Vagina (tissue), 2 donors: Measurements from ENCODE around the gene EHD2. TPM values are rescaled to one million over a fixed set of nuclear protein-coding genes. Genes with fewer than 3 reads are reported as not detected.
A peak's percentile ranks its signal among the peaks of the same experiment; 100 is the strongest.
"Not testable (repeated sequence)": the region's sequence is repeated elsewhere in the genome, so short reads cannot be mapped to it uniquely, and the experiment has no call there.

Experiments
- DNase-seq, 2 donors: peaks; one replicate each; pipeline ENCODE4 v3.0.0-alpha.2; 2017; ENCODE audit errors: extremely low spot score in 2 of 2
- H3K27ac ChIP-seq: fragments of 200-600 bp; sonication (generic); one replicate; pipeline ENCODE4 v1.5.1; 2019
- H3K27me3 ChIP-seq: fragments of 200-600 bp; sonication (generic); one replicate; pipeline ENCODE4 v1.5.1; 2019
- H3K36me3 ChIP-seq, 2 donors: fragments of 200-600 bp; sonication (generic); one replicate each; pipeline ENCODE4 v1.5.1; 2017 to 2019
- H3K4me1 ChIP-seq: fragments of 200-600 bp; sonication (generic); one replicate; pipeline ENCODE4 v1.5.1; 2019
- H3K4me3 ChIP-seq, 2 donors: fragments of 200-600 bp; sonication (generic); 1 replicate in 1 of 2; 2 replicates in 1 of 2; pipeline ENCODE4 v1.5.1; 2016 to 2019
- H3K9me3 ChIP-seq: fragments of 200-600 bp; sonication (generic); one replicate; pipeline ENCODE4 v1.5.1; 2019
- POLR2A ChIP-seq, 2 donors: fragments of 450-650 bp; IDR thresholded peaks; one replicate each; pipeline ENCODE4 v1.6.1; 2017; ENCODE audit warnings: antibody characterized with exemption in 2 of 2, mild to moderate bottlenecking in 2 of 2, moderate library complexity in 2 of 2
- POLR2AphosphoS5 ChIP-seq, 2 donors: sonication (generic); formaldehyde crosslinking; IDR thresholded peaks; one replicate each; pipeline ENCODE4 v1.9.0; 2017; ENCODE audit warnings: antibody characterized with exemption in 2 of 2, mild to moderate bottlenecking in 2 of 2, low read depth in 1 of 2; ENCODE audit not compliant: insufficient read depth in 1 of 2
- intact Hi-C: fragments of 100-400 bp; cut with DNase I; formaldehyde crosslinking; loops from one replicate; pipeline ENCODE4 v1.15.1; 2023
- total RNA-seq: library from RNA; depleted of rRNA; stranded (reverse); fragments of >200 nt; gene quantifications from one replicate; pipeline ENCODE4 v1.2.3, GENCODE V29; 2016
- TF ChIP-seq, protein P1 (sequence below), 3 experiments: fragments of 450-650 bp in 2 of 3; fragments of 200-600 bp in 1 of 3; sonication (generic) in 1 of 3; IDR thresholded peaks; one replicate each; pipeline ENCODE4 v1.5.1; 2017 to 2019; ENCODE audit warnings: antibody characterized with exemption in 3 of 3, mild to moderate bottlenecking in 2 of 3, moderate library complexity in 2 of 3

The EHD2 gene
- total RNA-seq, 1 donor from 2014 or later: 125 TPM

DNA sequence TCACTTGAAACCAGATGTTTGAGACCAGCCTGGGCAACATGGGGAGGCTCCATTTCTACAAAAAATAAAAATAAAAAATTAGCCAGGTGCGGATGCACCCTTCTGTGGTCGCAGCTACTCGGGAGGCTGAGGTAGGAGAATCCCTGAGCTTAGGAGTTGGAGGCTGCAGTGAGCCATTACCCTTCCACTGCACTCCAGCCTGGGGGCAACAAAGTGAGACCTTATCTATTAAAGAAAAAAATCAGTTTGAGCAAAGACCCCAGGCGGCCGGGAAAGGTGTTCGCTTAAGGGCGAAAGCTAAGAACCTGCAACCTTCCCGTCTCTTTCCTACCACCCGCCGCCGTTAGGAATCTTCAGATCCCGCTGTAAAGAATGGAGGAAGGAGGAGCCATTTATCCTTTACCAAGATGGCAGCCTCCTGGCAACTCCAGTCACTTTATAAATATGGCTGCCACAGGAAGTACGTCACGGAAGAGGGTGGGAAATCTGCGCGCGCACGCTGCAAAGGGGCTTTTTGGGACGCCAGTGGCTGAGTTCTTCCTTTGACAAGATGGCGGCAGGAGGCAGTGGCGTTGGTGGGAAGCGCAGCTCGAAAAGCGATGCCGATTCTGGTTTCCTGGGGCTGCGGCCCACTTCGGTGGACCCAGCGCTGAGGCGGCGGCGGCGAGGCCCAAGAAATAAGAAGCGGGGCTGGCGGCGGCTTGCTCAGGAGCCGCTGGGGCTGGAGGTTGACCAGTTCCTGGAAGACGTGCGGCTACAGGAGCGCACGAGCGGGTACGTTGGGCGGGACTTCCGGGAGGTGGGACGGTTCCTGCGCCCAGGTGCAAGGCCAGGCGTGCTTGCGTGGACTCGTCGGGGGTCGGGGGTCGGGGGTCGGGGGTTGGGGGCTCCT, 32.0 kb downstream of the EHD2 start, which contains the start of gene NOP53:
Gene NOP53 (plus strand): TSS at position 537 of the 892 bp plus-strand sequence. CDS start 14 bp downstream, at position 551.
- TF ChIP-seq POLR2AphosphoS5 (IDR thresholded peaks at IDR 0.05; ENCODE audit: insufficient read depth in 1 of 2, low read depth in 1 of 2): peak; percentile 96 to 100
- TF ChIP-seq POLR2A (IDR thresholded peaks at IDR 0.05): peak in 1 of 2 donors; percentile 50
- TF ChIP-seq, protein P1, sequence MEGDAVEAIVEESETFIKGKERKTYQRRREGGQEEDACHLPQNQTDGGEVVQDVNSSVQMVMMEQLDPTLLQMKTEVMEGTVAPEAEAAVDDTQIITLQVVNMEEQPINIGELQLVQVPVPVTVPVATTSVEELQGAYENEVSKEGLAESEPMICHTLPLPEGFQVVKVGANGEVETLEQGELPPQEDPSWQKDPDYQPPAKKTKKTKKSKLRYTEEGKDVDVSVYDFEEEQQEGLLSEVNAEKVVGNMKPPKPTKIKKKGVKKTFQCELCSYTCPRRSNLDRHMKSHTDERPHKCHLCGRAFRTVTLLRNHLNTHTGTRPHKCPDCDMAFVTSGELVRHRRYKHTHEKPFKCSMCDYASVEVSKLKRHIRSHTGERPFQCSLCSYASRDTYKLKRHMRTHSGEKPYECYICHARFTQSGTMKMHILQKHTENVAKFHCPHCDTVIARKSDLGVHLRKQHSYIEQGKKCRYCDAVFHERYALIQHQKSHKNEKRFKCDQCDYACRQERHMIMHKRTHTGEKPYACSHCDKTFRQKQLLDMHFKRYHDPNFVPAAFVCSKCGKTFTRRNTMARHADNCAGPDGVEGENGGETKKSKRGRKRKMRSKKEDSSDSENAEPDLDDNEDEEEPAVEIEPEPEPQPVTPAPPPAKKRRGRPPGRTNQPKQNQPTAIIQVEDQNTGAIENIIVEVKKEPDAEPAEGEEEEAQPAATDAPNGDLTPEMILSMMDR (IDR thresholded peaks at IDR 0.05): peak in 1 of 3 experiments; percentile 15
- intact Hi-C loops: no loop called here
- DNase-seq: peak in 1 of 2 donors; percentile 99
- Histone ChIP-seq H3K36me3 (peaks cover 0 to 52% of the 10 kb centered on the region in 2 donors), H3K4me3 (peak within 1 kb of the TSS; percentile 74 to 89), H3K27ac (peak within 1 kb of the TSS; percentile 99), H3K9me3 (no peaks in the 10 kb centered on the region), H3K27me3 (no peaks in the 10 kb centered on the region), H3K4me1 (peaks cover 63% of the 10 kb centered on the region)

DNA sequence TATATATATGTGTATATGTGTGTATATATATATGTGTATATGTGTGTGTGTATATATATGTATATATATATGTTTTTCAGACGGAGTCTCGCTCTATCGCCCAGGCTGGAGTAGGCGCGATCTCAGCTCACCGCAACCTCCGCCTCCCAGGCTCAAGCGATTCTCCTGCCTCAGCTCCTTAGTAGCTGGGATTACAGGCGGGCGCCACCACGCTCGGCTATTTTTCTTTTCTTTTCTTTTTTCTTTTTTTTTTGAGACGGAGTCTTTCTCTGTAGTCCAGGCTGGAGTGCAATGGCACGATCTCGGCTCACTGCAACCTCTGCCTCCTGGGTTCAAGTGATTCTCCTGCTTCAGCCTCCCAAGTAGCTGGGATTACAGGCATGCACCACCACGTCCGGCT, 32.9 kb downstream of the EHD2 start:
- H3K4me1 ChIP-seq: peaks cover 63% of the 10 kb centered on the region
- H3K27me3 ChIP-seq, intact Hi-C loops, H3K9me3 ChIP-seq, DNase-seq: not testable (repeated sequence)
- peaks cover 0 to 52% of the 10 kb centered on the region in 2 donors for H3K36me3 ChIP-seq
- peak overlapping the region; percentile 99 for H3K27ac ChIP-seq
- peak overlapping the region; percentile 74 to 89 for H3K4me3 ChIP-seq

DNA sequence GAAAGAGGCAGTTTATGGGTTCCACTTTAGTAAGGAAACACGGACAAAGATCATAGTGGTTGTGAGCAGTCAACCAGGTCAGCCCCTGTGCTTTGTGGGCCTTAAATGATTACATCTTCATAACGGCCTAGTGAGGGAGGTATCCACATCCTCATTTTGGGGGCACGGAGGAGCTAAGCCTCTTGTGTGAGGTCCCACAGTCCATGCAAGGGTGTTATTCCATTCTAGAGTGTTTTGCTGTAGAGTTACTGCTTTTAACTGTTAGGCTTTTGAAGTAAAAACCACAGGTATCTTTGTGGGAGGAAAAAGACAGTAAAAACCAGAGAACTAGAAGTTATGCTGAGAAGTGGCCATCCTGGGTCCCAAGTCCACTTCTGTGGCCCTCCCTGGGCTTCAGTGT, 36.1 kb downstream of the EHD2 start:
- Histone ChIP-seq H3K36me3 (peaks cover 0 to 76% of the 10 kb centered on the region in 2 donors), H3K27ac (no peak overlapping the region), H3K27me3 (no peaks in the 10 kb centered on the region), H3K4me1 (peaks cover 43% of the 10 kb centered on the region), H3K9me3 (no peaks in the 10 kb centered on the region), H3K4me3 (no peak overlapping the region)
- intact Hi-C loops: no loop called here
- TF ChIP-seq POLR2AphosphoS5 (IDR thresholded peaks at IDR 0.05; ENCODE audit: insufficient read depth in 1 of 2, low read depth in 1 of 2) (no peak), POLR2A (IDR thresholded peaks at IDR 0.05) (no peak)
- TF ChIP-seq, protein P1 (IDR thresholded peaks at IDR 0.05): no peak
- no peak for DNase-seq

DNA sequence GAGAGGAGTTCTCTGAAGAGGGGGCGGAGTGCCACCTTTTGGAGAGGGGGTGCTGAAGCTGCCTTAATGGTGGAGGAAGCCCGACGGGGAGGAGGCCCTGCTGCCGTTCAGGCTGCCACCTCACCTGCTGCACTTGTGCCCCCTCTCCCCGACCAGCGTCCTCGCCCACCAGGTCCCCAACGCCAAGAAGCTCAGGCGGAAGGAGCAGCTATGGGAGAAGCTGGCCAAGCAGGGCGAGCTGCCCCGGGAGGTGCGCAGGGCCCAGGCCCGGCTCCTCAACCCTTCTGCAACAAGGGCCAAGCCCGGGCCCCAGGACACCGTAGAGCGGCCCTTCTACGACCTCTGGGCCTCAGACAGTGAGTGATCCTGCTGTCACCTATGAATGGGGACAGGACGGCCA, 37.5 kb downstream of the EHD2 start:
- no peak for DNase-seq
- TF ChIP-seq, protein P1 (IDR thresholded peaks at IDR 0.05): no peak
- TF ChIP-seq POLR2AphosphoS5 (IDR thresholded peaks at IDR 0.05; ENCODE audit: insufficient read depth in 1 of 2, low read depth in 1 of 2) (no peak), POLR2A (IDR thresholded peaks at IDR 0.05) (no peak)
- Histone ChIP-seq H3K36me3 (peaks cover 0 to 90% of the 10 kb centered on the region in 2 donors), H3K27ac (no peak overlapping the region), H3K4me1 (peaks cover 40% of the 10 kb centered on the region), H3K9me3 (no peaks in the 10 kb centered on the region), H3K27me3 (no peaks in the 10 kb centered on the region), H3K4me3 (no peak overlapping the region)
- intact Hi-C loops: loop anchor here (5.0 kb wide), 1 partner anchor 42 kb away; no protein-coding TSS in a partner anchor

DNA sequence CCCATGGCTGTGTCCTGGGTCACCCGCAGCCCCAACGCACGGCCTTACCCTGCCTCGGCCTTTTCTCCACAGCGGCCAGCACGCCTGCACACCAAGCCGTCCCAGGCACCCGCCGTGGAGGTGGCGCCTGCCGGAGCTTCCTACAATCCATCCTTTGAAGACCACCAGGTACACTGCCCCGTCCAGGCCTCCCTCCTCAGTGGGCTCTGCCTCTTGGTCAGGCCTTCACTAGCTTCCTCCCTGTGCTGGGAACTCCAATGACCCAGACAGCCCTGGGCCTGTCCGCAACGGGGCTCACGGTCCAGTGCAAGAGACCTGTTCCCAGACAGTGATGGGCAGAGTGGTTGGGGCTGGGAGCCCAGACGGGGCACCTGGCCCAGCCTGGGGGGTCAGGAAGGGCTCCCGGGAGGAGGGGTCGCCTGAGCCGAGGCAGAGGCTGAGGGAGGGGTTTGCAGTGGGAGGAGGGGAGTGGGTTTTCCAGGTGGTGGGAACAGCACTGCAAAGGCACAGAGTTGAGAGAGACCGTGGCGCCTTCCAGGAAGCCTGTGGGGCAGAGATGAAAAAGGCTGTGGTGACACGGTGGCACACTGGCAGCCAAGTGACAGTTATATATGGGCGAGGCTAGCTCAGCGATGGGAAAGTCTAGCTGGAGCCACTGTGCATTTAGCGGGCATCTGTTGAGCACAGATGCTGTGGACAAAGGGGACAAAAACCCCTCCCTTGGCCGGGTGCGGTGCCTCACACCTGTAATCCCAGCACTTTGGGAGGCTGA, 39.4 kb downstream of the EHD2 start:
- intact Hi-C loops: loop anchor here (5.0 kb wide), 1 partner anchor 40 kb away; no protein-coding TSS in a partner anchor
- no peak overlapping the region for H3K27ac ChIP-seq
- no peaks in the 10 kb centered on the region for H3K27me3 ChIP-seq
- peaks cover 4 to 99% of the 10 kb centered on the region in 2 donors for H3K36me3 ChIP-seq
- no peaks in the 10 kb centered on the region for H3K9me3 ChIP-seq
- TF ChIP-seq POLR2A (IDR thresholded peaks at IDR 0.05) (no peak), POLR2AphosphoS5 (IDR thresholded peaks at IDR 0.05; ENCODE audit: insufficient read depth in 1 of 2, low read depth in 1 of 2) (no peak)
- TF ChIP-seq, protein P1 (IDR thresholded peaks at IDR 0.05): no peak
- no peak overlapping the region for H3K4me3 ChIP-seq
- DNase-seq: no peak
- peaks cover 22% of the 10 kb centered on the region for H3K4me1 ChIP-seq
